SU-DHL-6 (cell line): Measurements from ENCODE around the gene PCDH17.

Experiments
- H2AFZ ChIP-seq: fragments of 200-600 bp; sonication (generic); 2 replicates; pipeline ENCODE4 v1.6.1; 2014; ENCODE audit warnings: low read depth, mild to moderate bottlenecking, moderate library complexity, mixed read lengths, antibody characterized with exemption, low read length; ENCODE audit not compliant: severe bottlenecking
- H3F3A ChIP-seq: fragments of 200-600 bp; shearing (Covaris generic); 2 replicates; pipeline ENCODE4 v1.6.0; 2016; ENCODE audit warnings: antibody characterized with exemption, mild to moderate bottlenecking; ENCODE audit not compliant: insufficient read depth
- H3K27ac ChIP-seq: fragments of 200-600 bp; sonication (generic); 2 replicates; pipeline ENCODE4 v1.5.1; 2016; ENCODE audit warnings: low read depth, mild to moderate bottlenecking, low read length, moderate library complexity, mixed read lengths
- H3K27me3 ChIP-seq: fragments of 200-600 bp; sonication (generic), shearing (Covaris generic); 2 replicates; pipeline ENCODE4 v1.6.0; 2014; ENCODE audit warnings: mild to moderate bottlenecking, low read length
- H3K36me3 ChIP-seq: fragments of 200-600 bp; sonication (generic); 2 replicates; pipeline ENCODE4 v1.6.1; 2014; ENCODE audit warnings: mild to moderate bottlenecking, low read length, mixed read lengths
- H3K4me2 ChIP-seq: fragments of 300-600, 200-600 bp; shearing (Covaris generic), sonication (generic); 2 replicates; pipeline ENCODE4 v1.6.0; 2014; ENCODE audit warnings: low read length, low read depth, mild to moderate bottlenecking; ENCODE audit not compliant: poor library complexity, severe bottlenecking
- H3K4me3 ChIP-seq: fragments of 200-600 bp; sonication (generic); 2 replicates; pipeline ENCODE4 v1.5.1; 2014; ENCODE audit warnings: antibody characterized with exemption, low read length, mild to moderate bottlenecking, mixed read lengths; ENCODE audit not compliant: insufficient read depth, poor library complexity, severe bottlenecking
- H3K79me2 ChIP-seq: fragments of 200-600 bp; sonication (generic); 2 replicates; pipeline ENCODE4 v1.6.1; 2014; ENCODE audit warnings: mild to moderate bottlenecking, low read length, moderate library complexity; ENCODE audit not compliant: insufficient read depth
- H3K9ac ChIP-seq: fragments of 200-600 bp; sonication (generic); 2 replicates; pipeline ENCODE4 v1.7.0; 2014; ENCODE audit warnings: mild to moderate bottlenecking, low read length
- H3K9me2 ChIP-seq: fragments of 200-600 bp; sonication (generic); replicated peaks from 2 replicates; pipeline ENCODE4 v1.6.1; 2014; ENCODE audit warnings: low read length; ENCODE audit not compliant: insufficient read depth
- H3K9me3 ChIP-seq: fragments of 200-600 bp; sonication (generic); 2 replicates; pipeline ENCODE4 v1.6.1; 2014; ENCODE audit warnings: low read length, mixed read lengths; ENCODE audit not compliant: insufficient read depth
- H4K20me1 ChIP-seq: fragments of 200-600 bp; sonication (generic); 2 replicates; pipeline ENCODE4 v1.6.1; 2014; ENCODE audit warnings: low read depth, mild to moderate bottlenecking, antibody characterized with exemption, low read length, moderate library complexity, mixed read lengths
- CTCF ChIP-seq: fragments of 200-600 bp; sonication (generic); IDR thresholded peaks from one replicate; pipeline ENCODE4 v1.5.1; 2017; ENCODE audit warnings: antibody characterized with exemption, mild to moderate bottlenecking, low read length, moderate library complexity; ENCODE audit not compliant: insufficient read depth, poor library complexity, severe bottlenecking
- EZH2phosphoT487 ChIP-seq: fragments of 200-600 bp; sonication (generic), shearing (Covaris generic); conservative IDR thresholded peaks from 2 replicates; pipeline ENCODE4 v1.6.1; 2018; ENCODE audit warnings: mild to moderate bottlenecking, antibody characterized with exemption, low read length, moderate library complexity, mixed read lengths

PCDH17 gene

GRCh38 chr13:57653229-57653989 is 21.9 kb downstream of the PCDH17 start:
- no peaks in the 10 kb centered on the region for H3F3A ChIP-seq
- no peaks in the 10 kb centered on the region for H3K27me3 ChIP-seq
- H2AFZ ChIP-seq = peak overlapping the region; percentile 19
- no peaks in the 10 kb centered on the region for H3K9me3 ChIP-seq
- no peaks in the 10 kb centered on the region for H4K20me1 ChIP-seq
- H3K9ac ChIP-seq = no peak overlapping the region
- H3K4me2 ChIP-seq = no peak overlapping the region
- TF ChIP-seq EZH2phosphoT487 (no peak), CTCF (no peak)
- H3K4me3 ChIP-seq = no peak overlapping the region
- no peak overlapping the region for H3K27ac ChIP-seq
- no peaks in the 10 kb centered on the region for H3K9me2 ChIP-seq
- H3K36me3 ChIP-seq = no peaks in the 10 kb centered on the region
- H3K79me2 ChIP-seq = no peaks in the 10 kb centered on the region

GRCh38 chr13:57665481-57665880 is 33.9 kb downstream of the PCDH17 start:
- no peak overlapping the region for H3K27ac ChIP-seq
- no peaks in the 10 kb centered on the region for H3F3A ChIP-seq
- H3K9me2 ChIP-seq = no peaks in the 10 kb centered on the region
- no peaks in the 10 kb centered on the region for H3K27me3 ChIP-seq
- H3K4me3 ChIP-seq = no peak overlapping the region
- H3K9me3 ChIP-seq = no peaks in the 10 kb centered on the region
- H3K9ac ChIP-seq = no peak overlapping the region
- no peak overlapping the region for H2AFZ ChIP-seq
- no peak overlapping the region for H3K4me2 ChIP-seq
- no peaks in the 10 kb centered on the region for H4K20me1 ChIP-seq
- TF ChIP-seq CTCF = no peak
- no peak for TF ChIP-seq EZH2phosphoT487
- no peaks in the 10 kb centered on the region for H3K79me2 ChIP-seq
- H3K36me3 ChIP-seq = no peaks in the 10 kb centered on the region

GRCh38 chr13:57666131-57666953 is 34.8 kb downstream of the PCDH17 start:
- no peak overlapping the region for H3K9ac ChIP-seq
- H3K9me2 ChIP-seq = no peaks in the 10 kb centered on the region
- H3K79me2 ChIP-seq = no peaks in the 10 kb centered on the region
- no peaks in the 10 kb centered on the region for H3K27me3 ChIP-seq
- no peak overlapping the region for H3K27ac ChIP-seq
- peak overlapping the region; percentile 9 for H3K4me2 ChIP-seq
- no peaks in the 10 kb centered on the region for H4K20me1 ChIP-seq
- no peak for TF ChIP-seq CTCF
- no peak for TF ChIP-seq EZH2phosphoT487
- no peaks in the 10 kb centered on the region for H3K9me3 ChIP-seq
- 0 out of 2 replicates have a peak, but pooled peaks cover 3% of the 10 kb centered on the region for H3K36me3 ChIP-seq
- H2AFZ ChIP-seq = peak overlapping the region; percentile 55
- H3K4me3 ChIP-seq = no peak overlapping the region
- no peaks in the 10 kb centered on the region for H3F3A ChIP-seq
